Mucosa of stomach (tissue), 1 donor: ENCODE results near the gene C10orf143.
"Not testable (repeated sequence)": the region's sequence is repeated elsewhere in the genome, so short reads cannot be mapped to it uniquely, and the experiment has no call there.

Experiments
- H3K27me3 ChIP-seq: one replicate; pipeline ENCODE4 v1.7.0; 2013; ENCODE audit warnings: mild to moderate bottlenecking, low read length; ENCODE audit not compliant: control insufficient read depth, insufficient read depth
- H3K36me3 ChIP-seq: one replicate; pipeline ENCODE4 v1.7.0; 2013; ENCODE audit warnings: low read length; ENCODE audit not compliant: control insufficient read depth, insufficient read depth
- H3K4me1 ChIP-seq: one replicate; pipeline ENCODE4 v1.7.0; 2013; ENCODE audit warnings: mild to moderate bottlenecking, low read length; ENCODE audit not compliant: control insufficient read depth, insufficient read depth
- H3K4me3 ChIP-seq: one replicate; pipeline ENCODE4 v1.7.0; 2013; ENCODE audit warnings: low read length
- H3K9ac ChIP-seq: one replicate; pipeline ENCODE4 v1.7.0; 2013; ENCODE audit warnings: mild to moderate bottlenecking, low read length, moderate library complexity
- H3K9me3 ChIP-seq: one replicate; pipeline ENCODE4 v1.7.0; 2013; ENCODE audit warnings: mild to moderate bottlenecking, low read length, moderate library complexity; ENCODE audit not compliant: control insufficient read depth
- donor health status: Pancreatic carcinoma.

Gene C10orf143

GRCh38 chr10:130024779-130025325, 85.8 kb downstream of the C10orf143 start:
- no peaks in the 10 kb centered on the region for H3K4me1 ChIP-seq
- no peaks in the 10 kb centered on the region for H3K9me3 ChIP-seq
- H3K27me3 ChIP-seq: no peaks in the 10 kb centered on the region
- H3K36me3 ChIP-seq: no peaks in the 10 kb centered on the region
- no peak overlapping the region for H3K9ac ChIP-seq
- H3K4me3 ChIP-seq: no peak overlapping the region

GRCh38 chr10:130024326-130024725, 86.3 kb downstream of the C10orf143 start:
- H3K9ac ChIP-seq, H3K4me3 ChIP-seq, H3K4me1 ChIP-seq: not testable (repeated sequence)

DNA sequence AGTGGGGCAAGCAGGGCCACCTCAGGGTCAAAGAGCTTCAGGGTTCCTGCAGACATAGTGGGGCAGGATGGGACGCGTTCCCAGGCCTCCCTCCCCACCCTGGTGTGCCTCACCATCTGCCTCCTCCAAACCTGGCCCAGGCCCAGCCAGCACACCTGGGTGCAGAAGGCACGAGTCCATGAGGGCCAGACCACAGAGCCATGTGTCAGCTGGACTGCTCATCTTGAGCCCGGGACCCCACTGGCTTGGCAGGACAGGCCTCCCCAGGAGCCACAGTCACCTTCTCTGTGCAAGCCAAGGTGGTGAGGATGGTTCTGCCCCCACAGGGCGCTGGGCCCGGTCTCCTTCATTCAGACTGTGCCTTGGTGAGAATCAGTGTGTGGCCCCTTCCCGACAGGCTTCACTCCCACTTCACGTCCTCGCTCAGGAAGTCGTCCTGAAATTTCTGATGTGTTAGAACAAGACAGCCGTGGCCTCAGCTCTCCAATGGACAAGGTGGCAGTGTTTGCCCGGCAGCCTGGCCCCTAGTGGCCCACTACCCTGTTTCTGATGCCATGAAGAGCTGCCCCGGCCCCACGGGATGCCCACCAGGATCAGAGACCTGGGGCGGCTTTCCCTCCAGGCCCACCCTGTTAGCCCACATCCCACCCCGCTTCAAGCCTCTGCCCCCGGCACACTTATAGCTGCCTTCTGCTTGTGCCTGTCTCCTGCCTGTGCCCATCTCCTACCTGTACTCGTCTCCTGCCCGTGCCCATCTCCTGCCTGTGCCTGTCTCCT, 87.0 kb downstream of the C10orf143 start:
- H3K27me3 ChIP-seq: no peaks in the 10 kb centered on the region
- no peaks in the 10 kb centered on the region for H3K9me3 ChIP-seq

More at GRCh38 chr10:130024326-130024725, 86.3 kb downstream of the C10orf143 start:
- H3K9me3 ChIP-seq, H3K27me3 ChIP-seq, H3K36me3 ChIP-seq: not testable (repeated sequence)

DNA sequence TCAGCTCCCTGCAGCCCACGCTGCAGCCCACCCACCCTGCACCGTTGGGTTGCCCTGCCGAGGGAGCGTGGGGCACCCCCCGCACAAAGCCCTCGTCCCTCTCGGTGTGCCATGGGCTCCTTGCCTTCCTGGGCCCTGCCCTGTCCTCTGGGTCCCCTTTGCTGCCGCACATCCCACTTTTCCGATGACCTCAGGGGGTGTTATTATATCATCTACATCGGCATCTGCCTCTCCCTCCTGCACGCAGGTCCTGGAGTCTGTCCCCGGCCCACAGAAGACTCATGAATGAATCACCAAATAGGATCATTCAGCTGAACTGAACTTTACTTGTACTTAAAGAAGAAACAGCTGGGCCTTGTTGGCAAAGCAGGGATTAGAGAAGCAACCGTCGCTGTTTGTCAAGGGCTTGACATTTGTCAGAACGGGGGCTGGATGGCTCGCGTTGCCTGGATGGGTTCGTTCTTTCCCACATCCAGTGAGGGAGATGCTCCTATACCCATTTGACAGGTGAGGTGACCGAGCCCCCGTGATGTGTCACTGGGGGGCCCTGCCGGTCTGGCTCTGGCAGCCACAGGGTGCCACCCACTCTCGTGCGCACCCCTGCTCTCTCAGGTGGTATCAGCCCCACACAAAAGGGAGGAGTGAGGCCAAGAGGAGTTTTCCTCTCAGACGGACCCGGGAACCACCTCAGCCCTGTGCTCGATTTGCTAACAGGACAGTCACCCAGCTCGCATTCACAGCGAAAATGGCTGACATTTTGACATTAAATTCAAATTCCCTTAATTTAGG, 87.9 kb downstream of the C10orf143 start:
- Histone ChIP-seq H3K36me3 (no peaks in the 10 kb centered on the region), H3K4me3 (no peak overlapping the region), H3K4me1 (no peaks in the 10 kb centered on the region), H3K9me3 (no peaks in the 10 kb centered on the region), H3K27me3 (no peaks in the 10 kb centered on the region), H3K9ac (no peak overlapping the region)

More for the DNA sequence above, 87.0 kb downstream of the C10orf143 start:
- no peaks in the 10 kb centered on the region for H3K36me3 ChIP-seq
- H3K9ac ChIP-seq: no peak overlapping the region
- no peak overlapping the region for H3K4me3 ChIP-seq
- H3K4me1 ChIP-seq: no peaks in the 10 kb centered on the region

- no peak overlapping the region for H3K9ac ChIP-seq
- H3K4me1 ChIP-seq: no peaks in the 10 kb centered on the region
- H3K9me3 ChIP-seq: no peaks in the 10 kb centered on the region
Measured at GRCh38 chr10:130022086-130022485, 88.5 kb downstream of the C10orf143 start.

GRCh38 chr10:130021383-130021950, 89.2 kb downstream of the C10orf143 start:
- Histone ChIP-seq H3K4me3 (no peak overlapping the region), H3K36me3 (no peaks in the 10 kb centered on the region), H3K4me1 (no peaks in the 10 kb centered on the region), H3K9ac (no peak overlapping the region), H3K9me3 (no peaks in the 10 kb centered on the region), H3K27me3 (no peaks in the 10 kb centered on the region)

More at GRCh38 chr10:130022086-130022485, 88.5 kb downstream of the C10orf143 start:
- Histone ChIP-seq H3K4me3 (no peak overlapping the region), H3K36me3 (no peaks in the 10 kb centered on the region), H3K27me3 (no peaks in the 10 kb centered on the region)

- Histone ChIP-seq H3K9me3 (no peaks in the 10 kb centered on the region), H3K9ac (no peak overlapping the region), H3K4me1 (no peaks in the 10 kb centered on the region), H3K27me3 (no peaks in the 10 kb centered on the region), H3K36me3 (no peaks in the 10 kb centered on the region), H3K4me3 (no peak overlapping the region)
Measured at GRCh38 chr10:130020651-130021382, 89.8 kb downstream of the C10orf143 start.

DNA sequence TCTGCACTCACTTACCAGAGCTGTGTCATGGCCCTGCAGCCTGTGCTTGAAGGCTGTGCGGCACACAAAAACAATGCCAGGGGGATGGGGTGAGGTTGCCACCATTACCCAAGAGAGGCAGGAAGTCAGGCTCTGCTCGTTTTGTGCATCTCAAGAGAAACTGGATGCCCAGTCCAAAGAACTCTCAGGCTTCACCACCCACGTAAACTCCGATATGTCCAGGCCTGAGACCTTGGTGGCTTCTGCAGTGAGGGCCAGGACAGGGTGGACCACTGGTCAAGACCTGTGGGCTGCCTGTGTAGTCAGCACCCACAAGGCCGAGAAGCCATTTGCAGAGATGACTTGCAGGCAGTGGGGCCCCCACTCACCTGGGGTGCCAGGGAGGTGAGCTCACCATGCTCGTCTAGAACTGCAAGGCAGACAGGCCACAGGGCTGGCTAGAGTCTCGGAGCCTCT, 91.9 kb downstream of the C10orf143 start:
- Histone ChIP-seq H3K36me3 (no peaks in the 10 kb centered on the region), H3K4me1 (no peaks in the 10 kb centered on the region), H3K9me3 (no peaks in the 10 kb centered on the region), H3K4me3 (no peak overlapping the region), H3K27me3 (no peaks in the 10 kb centered on the region), H3K9ac (no peak overlapping the region)

DNA sequence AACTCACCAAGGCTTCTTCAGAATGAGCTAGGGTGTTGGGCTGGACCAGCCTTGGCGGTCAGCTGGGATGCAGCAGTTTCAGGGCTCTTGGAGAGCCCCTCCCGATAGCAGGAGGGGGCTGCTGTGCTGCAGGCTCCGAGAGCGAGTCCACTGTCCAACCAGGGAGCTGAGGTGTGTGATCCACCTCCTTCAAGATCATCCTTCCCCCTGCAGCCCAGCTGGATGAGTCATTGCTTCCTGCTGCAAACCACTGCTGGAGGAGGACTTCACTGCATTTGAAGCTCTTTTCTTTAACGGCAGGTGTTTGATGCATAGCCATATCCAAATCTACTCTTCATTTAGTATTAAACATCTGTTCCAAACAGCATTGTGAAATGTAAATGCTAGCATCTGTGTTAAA, 92.4 kb downstream of the C10orf143 start:
- H3K36me3 ChIP-seq: no peaks in the 10 kb centered on the region

DNA sequence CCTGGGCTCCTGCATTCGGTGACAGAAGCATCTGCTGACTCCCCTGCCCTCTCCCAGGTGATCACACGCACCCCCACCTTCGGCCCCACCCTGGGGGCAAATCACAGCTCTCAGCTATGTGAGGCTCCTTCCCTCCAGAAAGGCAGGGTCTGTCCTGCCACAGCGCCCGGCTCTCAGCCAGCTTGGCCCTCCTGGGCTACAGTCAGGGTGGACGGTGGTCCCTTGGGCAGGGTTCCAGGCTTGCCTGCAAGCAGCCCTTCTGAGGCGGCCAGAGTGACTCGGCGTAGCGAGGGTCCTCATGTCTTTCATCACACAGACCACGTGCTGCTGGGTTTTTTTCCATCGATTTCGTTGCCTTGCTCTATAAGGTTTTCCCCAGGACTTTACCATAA, 93.0 kb downstream of the C10orf143 start:
- H3K4me1 ChIP-seq: no peaks in the 10 kb centered on the region
- no peaks in the 10 kb centered on the region for H3K36me3 ChIP-seq
- no peaks in the 10 kb centered on the region for H3K27me3 ChIP-seq
- H3K4me3 ChIP-seq: no peak overlapping the region
- no peaks in the 10 kb centered on the region for H3K9me3 ChIP-seq
- no peak overlapping the region for H3K9ac ChIP-seq

More for the DNA sequence above, 92.4 kb downstream of the C10orf143 start:
- Histone ChIP-seq H3K4me3 (no peak overlapping the region), H3K9ac (no peak overlapping the region), H3K4me1 (no peaks in the 10 kb centered on the region), H3K27me3 (no peaks in the 10 kb centered on the region), H3K9me3 (no peaks in the 10 kb centered on the region)

GRCh38 chr10:130016993-130017630, 93.5 kb downstream of the C10orf143 start:
- no peak overlapping the region for H3K9ac ChIP-seq
- no peak overlapping the region for H3K4me3 ChIP-seq
- H3K9me3 ChIP-seq: no peaks in the 10 kb centered on the region
- H3K27me3 ChIP-seq: no peaks in the 10 kb centered on the region
- no peaks in the 10 kb centered on the region for H3K4me1 ChIP-seq
- H3K36me3 ChIP-seq: no peaks in the 10 kb centered on the region
